Endothelial cell of umbilical vein (primary cell): ENCODE data around the gene UBTD1.

Experiments used
- CTCF ChIP-seq, 2 donors: IDR thresholded peaks; 1 replicate in 1 of 2; 2 replicates in 1 of 2; pipeline ENCODE4 v1.5.1; 2011; ENCODE audit warnings: low read length in 2 of 2, mild to moderate bottlenecking in 2 of 2, moderate library complexity in 2 of 2, control low read depth in 1 of 2, inconsistent platforms in 1 of 2, low read depth in 1 of 2; ENCODE audit not compliant: insufficient read depth in 1 of 2; ENCODE audit errors: extremely low read depth in 1 of 2
- EZH2 ChIP-seq: IDR thresholded peaks from 2 replicates; pipeline ENCODE4 v1.6.1; 2012; ENCODE audit warnings: borderline replicate concordance, low read depth, mild to moderate bottlenecking, moderate library complexity, low read length, inconsistent platforms; ENCODE audit not compliant: severe bottlenecking
- MAX ChIP-seq: IDR thresholded peaks from 2 replicates; pipeline ENCODE4 v1.6.1; 2011; ENCODE audit not compliant: insufficient read depth, insufficient read length
- MYC ChIP-seq: IDR thresholded peaks from one replicate; pipeline ENCODE4 v1.6.1; 2011; ENCODE audit warnings: mild to moderate bottlenecking, low read depth, low read length
- POLR2A ChIP-seq: IDR thresholded peaks from 2 replicates; pipeline ENCODE4 v1.6.1; 2012; ENCODE audit warnings: low read depth, mild to moderate bottlenecking, control low read depth, low read length
- POLR2AphosphoS5 ChIP-seq: IDR thresholded peaks from 2 replicates; pipeline ENCODE4 v1.6.1; 2012; ENCODE audit warnings: low read depth, mild to moderate bottlenecking, control low read depth, low read length, moderate library complexity; ENCODE audit not compliant: insufficient read depth

DNA sequence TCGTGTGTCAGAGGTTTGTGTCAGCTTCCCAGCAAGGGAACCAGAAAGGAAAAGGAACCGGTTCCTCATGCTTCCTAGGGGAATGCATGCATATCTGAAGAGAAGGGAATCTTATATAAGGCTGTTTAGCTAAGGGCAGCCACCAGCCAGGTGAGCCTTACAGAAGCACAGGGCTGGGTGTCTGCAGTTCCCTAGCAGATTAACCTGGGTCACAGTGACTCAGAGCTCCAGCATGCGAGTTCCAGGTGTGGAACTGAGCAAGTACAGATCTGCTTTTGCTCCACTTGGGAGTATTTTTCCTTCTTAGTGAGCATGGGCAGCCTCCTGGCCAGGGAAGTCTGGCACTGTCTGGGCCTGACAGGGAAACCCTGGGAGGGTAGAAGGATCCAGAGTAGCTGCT, 72.9 kb downstream of the UBTD1 start:
- TF ChIP-seq CTCF (IDR thresholded peaks at IDR 0.05; ENCODE audit: extremely low read depth in 1 of 2, insufficient read depth in 1 of 2, low read depth in 1 of 2, low read length in 2 of 2): no peak
- TF ChIP-seq MAX: no peak
- TF ChIP-seq POLR2A: no peak
- no peak for TF ChIP-seq EZH2
- TF ChIP-seq POLR2AphosphoS5: no peak
- TF ChIP-seq MYC: no peak
